Osteocyte (in vitro differentiated cells): ENCODE results near the gene R3HDM1. TPM values are rescaled to one million over a fixed set of nuclear protein-coding genes. Genes with fewer than 3 reads are reported as not detected.
"Not testable (repeated sequence)": the region's sequence is repeated elsewhere in the genome, so short reads cannot be mapped to it uniquely, and the experiment has no call there.

ENCODE experiments used
- DNase-seq: peaks from one replicate; pipeline ENCODE4 v3.0.0; 2021; ENCODE audit warnings: mixed read lengths; ENCODE audit not compliant: unreplicated experiment; ENCODE audit errors: extremely low spot score
- H3K27ac Mint-ChIP-seq: one replicate; pipeline ENCODE4 v1.8.0; 2021; ENCODE audit warnings: mild to moderate bottlenecking, mixed read lengths; ENCODE audit not compliant: unreplicated experiment
- H3K27me3 Mint-ChIP-seq: one replicate; pipeline ENCODE4 v1.8.0; 2021; ENCODE audit warnings: mixed read lengths; ENCODE audit not compliant: unreplicated experiment
- H3K36me3 Mint-ChIP-seq: one replicate; pipeline ENCODE4 v1.8.0; 2021; ENCODE audit warnings: mixed read lengths; ENCODE audit not compliant: unreplicated experiment
- H3K4me1 Mint-ChIP-seq: one replicate; pipeline ENCODE4 v1.8.0; 2021; ENCODE audit warnings: mixed read lengths; ENCODE audit not compliant: unreplicated experiment
- H3K4me3 Mint-ChIP-seq: one replicate; pipeline ENCODE4 v1.8.0; 2021; ENCODE audit warnings: mild to moderate bottlenecking, moderate library complexity, mixed read lengths; ENCODE audit not compliant: unreplicated experiment
- H3K9me3 Mint-ChIP-seq: one replicate; pipeline ENCODE4 v1.8.0; 2021; ENCODE audit warnings: mixed read lengths; ENCODE audit not compliant: unreplicated experiment
- CTCF ChIP-seq: fragments of 200-600 bp; sonication (generic); IDR thresholded peaks from 2 replicates; pipeline ENCODE4 v1.5.0; 2021; ENCODE audit warnings: antibody characterized with exemption, mild to moderate bottlenecking, moderate library complexity
- long read RNA-seq: library from polyadenylated mRNA; unstranded; transcript quantifications from one replicate; pipeline ENCODE4 v2.0.0, GENCODE V29; 2021
- total RNA-seq: library from RNA; stranded (reverse); gene quantifications from 2 replicates; pipeline ENCODE4 v1.2.1, GENCODE V29; 2021

Gene R3HDM1
- total RNA-seq: 29.7 and 35.0 TPM in 2 replicates
- long read RNA-seq, partial matches to known transcripts: 10 of 19 reads
- long read RNA-seq, other reads (novel, unspliced or antisense): 8 of 19 reads

GRCh38 chr2:135531231-135532197 is at the start of gene R3HDM1:
Gene R3HDM1 (plus strand): TSS chr2:135531484. CDS start chr2:135604846, 73,362 bp downstream.
- H3K27me3 Mint-ChIP-seq: no peaks in the 10 kb centered on the region
- H3K4me3 Mint-ChIP-seq: no peak within 1 kb of the TSS
- H3K4me1 Mint-ChIP-seq: peaks cover 26% of the 10 kb centered on the region
- peak; percentile 37 for TF ChIP-seq CTCF
- H3K9me3 Mint-ChIP-seq: no peaks in the 10 kb centered on the region
- H3K27ac Mint-ChIP-seq: no peak within 1 kb of the TSS
- no peaks in the 10 kb centered on the region for H3K36me3 Mint-ChIP-seq
- peak; percentile 98 for DNase-seq

GRCh38 chr2:135485441-135485840 is 45.8 kb upstream of the R3HDM1 start:
- DNase-seq: no peak
- Mint-ChIP-seq H3K4me1 (peaks cover 2% of the 10 kb centered on the region), H3K9me3 (peaks cover 10% of the 10 kb centered on the region), H3K27me3 (no peaks in the 10 kb centered on the region), H3K27ac (no peak overlapping the region), H3K36me3 (peaks cover 27% of the 10 kb centered on the region), H3K4me3 (no peak overlapping the region)
- no peak for TF ChIP-seq CTCF

GRCh38 chr2:135490376-135490775 is 40.9 kb upstream of the R3HDM1 start:
- peaks cover 9% of the 10 kb centered on the region for H3K4me1 Mint-ChIP-seq
- no peak for DNase-seq
- H3K27me3 Mint-ChIP-seq: no peaks in the 10 kb centered on the region
- no peak for TF ChIP-seq CTCF
- H3K4me3 Mint-ChIP-seq: no peak overlapping the region
- no peak overlapping the region for H3K27ac Mint-ChIP-seq
- H3K9me3 Mint-ChIP-seq: peaks cover 14% of the 10 kb centered on the region
- H3K36me3 Mint-ChIP-seq: peaks cover 22% of the 10 kb centered on the region

GRCh38 chr2:135494503-135494902 is 36.8 kb upstream of the R3HDM1 start:
- DNase-seq: no peak
- Mint-ChIP-seq H3K36me3 (peaks cover 29% of the 10 kb centered on the region), H3K27me3 (no peaks in the 10 kb centered on the region), H3K4me1 (peaks cover 9% of the 10 kb centered on the region), H3K4me3 (no peak overlapping the region), H3K27ac (no peak overlapping the region), H3K9me3 (peaks cover 14% of the 10 kb centered on the region)
- no peak for TF ChIP-seq CTCF

GRCh38 chr2:135494917-135495316 is 36.4 kb upstream of the R3HDM1 start:
- peaks cover 9% of the 10 kb centered on the region for H3K4me1 Mint-ChIP-seq
- TF ChIP-seq CTCF: no peak
- H3K9me3 Mint-ChIP-seq: peaks cover 17% of the 10 kb centered on the region
- DNase-seq: no peak
- H3K27me3 Mint-ChIP-seq: no peaks in the 10 kb centered on the region
- H3K27ac Mint-ChIP-seq: no peak overlapping the region
- H3K4me3 Mint-ChIP-seq: no peak overlapping the region
- H3K36me3 Mint-ChIP-seq: peaks cover 31% of the 10 kb centered on the region

- not testable (repeated sequence) for H3K4me3 Mint-ChIP-seq, H3K27me3 Mint-ChIP-seq, H3K27ac Mint-ChIP-seq, H3K4me1 Mint-ChIP-seq, DNase-seq
- peaks cover 17% of the 10 kb centered on the region for H3K9me3 Mint-ChIP-seq
- H3K36me3 Mint-ChIP-seq: peaks cover 51% of the 10 kb centered on the region
Measured at GRCh38 chr2:135498588-135498987, 32.7 kb upstream of the R3HDM1 start.
